Stomach (tissue), 4 donors: ENCODE measurements around the gene UTP11.

Source experiments
- EP300 ChIP-seq: sonication (generic); formaldehyde crosslinking; IDR thresholded peaks from one replicate; pipeline ENCODE4 v1.6.1; 2017; ENCODE audit warnings: antibody characterized with exemption
- POLR2A ChIP-seq, 4 donors: fragments of 450-650 bp; IDR thresholded peaks; one replicate each; pipeline ENCODE4 v1.6.1; 2016; ENCODE audit warnings: antibody characterized with exemption in 4 of 4, control low read depth in 2 of 4, mild to moderate bottlenecking in 1 of 4, moderate library complexity in 1 of 4
- POLR2AphosphoS5 ChIP-seq, 3 donors: sonication (generic); formaldehyde crosslinking; IDR thresholded peaks; one replicate each; pipeline ENCODE4 v1.6.1; 2016; ENCODE audit warnings: antibody characterized with exemption in 3 of 3
- TF ChIP-seq, protein P1 (sequence below), 7 experiments: fragments of 450-650 bp in 4 of 7; fragments of 200-600 bp in 3 of 7; sonication (generic) in 3 of 7; IDR thresholded peaks; one replicate each; pipeline ENCODE4 v1.5.1; 2016 to 2019; ENCODE audit warnings: antibody characterized with exemption in 7 of 7, control low read depth in 2 of 7, mild to moderate bottlenecking in 1 of 7

DNA sequence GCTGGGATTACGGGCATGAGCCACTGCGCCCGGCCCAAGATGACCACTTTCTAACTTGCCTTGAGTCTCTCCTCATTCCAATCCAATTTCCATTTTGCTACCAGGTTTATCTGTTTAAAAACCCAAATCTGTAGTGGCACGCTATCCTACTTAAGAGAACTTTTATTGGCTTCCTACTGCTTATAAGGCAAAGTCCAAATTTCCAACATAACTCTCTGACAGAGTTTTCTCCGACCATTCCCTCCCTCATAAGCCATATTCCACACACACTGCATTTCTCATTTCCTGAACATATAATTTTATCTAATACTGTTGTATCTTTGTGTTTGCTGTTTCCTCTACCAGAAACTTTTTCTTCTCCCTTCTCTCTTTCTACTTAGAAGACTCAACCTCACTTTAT lies 38.0 kb upstream of the UTP11 start:
- no peak for TF ChIP-seq POLR2A (IDR thresholded peaks at IDR 0.05)
- TF ChIP-seq, protein P1, sequence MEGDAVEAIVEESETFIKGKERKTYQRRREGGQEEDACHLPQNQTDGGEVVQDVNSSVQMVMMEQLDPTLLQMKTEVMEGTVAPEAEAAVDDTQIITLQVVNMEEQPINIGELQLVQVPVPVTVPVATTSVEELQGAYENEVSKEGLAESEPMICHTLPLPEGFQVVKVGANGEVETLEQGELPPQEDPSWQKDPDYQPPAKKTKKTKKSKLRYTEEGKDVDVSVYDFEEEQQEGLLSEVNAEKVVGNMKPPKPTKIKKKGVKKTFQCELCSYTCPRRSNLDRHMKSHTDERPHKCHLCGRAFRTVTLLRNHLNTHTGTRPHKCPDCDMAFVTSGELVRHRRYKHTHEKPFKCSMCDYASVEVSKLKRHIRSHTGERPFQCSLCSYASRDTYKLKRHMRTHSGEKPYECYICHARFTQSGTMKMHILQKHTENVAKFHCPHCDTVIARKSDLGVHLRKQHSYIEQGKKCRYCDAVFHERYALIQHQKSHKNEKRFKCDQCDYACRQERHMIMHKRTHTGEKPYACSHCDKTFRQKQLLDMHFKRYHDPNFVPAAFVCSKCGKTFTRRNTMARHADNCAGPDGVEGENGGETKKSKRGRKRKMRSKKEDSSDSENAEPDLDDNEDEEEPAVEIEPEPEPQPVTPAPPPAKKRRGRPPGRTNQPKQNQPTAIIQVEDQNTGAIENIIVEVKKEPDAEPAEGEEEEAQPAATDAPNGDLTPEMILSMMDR (IDR thresholded peaks at IDR 0.05) = no peak
- no peak for TF ChIP-seq POLR2AphosphoS5 (IDR thresholded peaks at IDR 0.05)
- TF ChIP-seq EP300 = no peak
